Measurements from ENCODE around the gene FCHSD2.
"Not testable (repeated sequence)": the region's sequence is repeated elsewhere in the genome, so short reads cannot be mapped to it uniquely, and the experiment has no call there.

Gene FCHSD2

DNA sequence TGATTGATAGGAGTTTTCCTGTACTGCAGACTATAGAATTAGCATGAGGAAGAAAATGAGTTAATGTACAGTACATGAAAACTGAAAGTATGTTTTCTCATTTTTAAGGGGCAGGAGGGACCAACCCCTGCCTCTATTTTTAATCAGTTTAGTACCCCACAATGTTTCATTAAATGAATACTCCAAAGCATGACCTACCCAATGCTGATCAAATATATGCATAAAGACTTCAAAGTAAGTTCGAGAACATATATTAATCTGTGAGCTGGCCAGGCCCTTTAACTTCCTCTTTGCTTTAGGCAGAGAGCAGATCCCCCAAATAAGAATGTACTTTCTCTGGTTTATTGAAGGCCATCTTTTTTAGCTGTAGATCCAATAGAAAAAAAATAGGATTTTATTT, 161.0 kb downstream of the FCHSD2 start:
- H3K4me3 ChIP-seq (ENCODE audit: low read depth, low read length): no peak overlapping the region
- H3K36me3 ChIP-seq: peaks cover 3% of the 10 kb centered on the region; the same call in 1 of the 2 replicates
- H3K4me1 ChIP-seq: no peaks in the 10 kb centered on the region
- H3K27me3 ChIP-seq: no peaks in the 10 kb centered on the region
- DNase-seq: no peak
- no peak for TF ChIP-seq CTCF (IDR thresholded peaks at IDR 0.05; ENCODE audit: low read depth, low read length)
- H3K9me3 ChIP-seq: no peaks in the 10 kb centered on the region

DNA sequence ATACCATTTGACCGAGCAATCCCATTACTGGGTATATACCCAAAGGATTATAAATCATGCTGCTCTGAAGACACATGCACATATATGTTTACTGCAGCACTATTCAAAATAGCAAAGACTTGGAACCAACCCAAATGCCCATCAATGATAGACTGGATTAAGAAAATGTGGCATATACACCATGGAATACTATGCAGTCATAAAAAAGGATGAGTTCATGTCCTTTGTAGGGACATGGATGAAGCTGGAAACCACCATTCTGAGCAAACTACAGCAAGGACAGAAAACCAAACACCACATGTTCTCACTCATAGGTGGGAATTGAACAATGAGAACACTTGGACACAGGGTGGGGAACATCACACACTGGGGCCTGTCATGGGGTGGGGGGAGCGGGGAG, 164.3 kb downstream of the FCHSD2 start:
- not testable (repeated sequence) for H3K36me3 ChIP-seq, H3K9me3 ChIP-seq

DNA sequence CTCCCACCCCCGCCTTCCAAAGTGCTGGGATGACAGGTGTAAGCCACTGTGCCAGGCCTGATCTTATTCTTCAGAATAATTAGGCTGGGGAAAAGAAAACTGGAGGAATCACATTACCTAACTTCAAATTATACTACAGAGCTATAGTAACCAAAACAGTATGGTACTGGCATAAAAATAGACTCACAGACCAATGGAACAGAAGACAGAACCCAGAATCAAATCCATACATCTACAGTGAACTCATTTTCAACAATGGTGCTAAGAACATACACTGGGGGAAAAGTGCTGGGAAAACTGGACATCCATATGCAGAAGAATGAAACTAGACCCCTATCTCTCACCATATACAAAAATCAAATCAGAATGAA, 165.6 kb downstream of the FCHSD2 start:
- not testable (repeated sequence) for H3K9me3 ChIP-seq; DNase-seq; H3K27me3 ChIP-seq; H3K36me3 ChIP-seq; H3K4me3 ChIP-seq (ENCODE audit: low read depth, low read length); H3K4me1 ChIP-seq

More for the DNA sequence above, 164.3 kb downstream of the FCHSD2 start:
- H3K4me1 ChIP-seq; H3K4me3 ChIP-seq (ENCODE audit: low read depth, low read length); DNase-seq; H3K27me3 ChIP-seq: not testable (repeated sequence)

- peaks cover 3% of the 10 kb centered on the region; the same call in 1 of the 2 replicates for H3K36me3 ChIP-seq
- H3K4me3 ChIP-seq (ENCODE audit: low read depth, low read length): no peak overlapping the region
- no peak for TF ChIP-seq CTCF (IDR thresholded peaks at IDR 0.05; ENCODE audit: low read depth, low read length)
- H3K4me1 ChIP-seq: no peaks in the 10 kb centered on the region
- DNase-seq: no peak
- H3K9me3 ChIP-seq: no peaks in the 10 kb centered on the region; the same call in 1 of the 2 replicates
- no peaks in the 10 kb centered on the region for H3K27me3 ChIP-seq
Observed at GRCh38 chr11:72975778-72976521, 166.2 kb downstream of the FCHSD2 start.

DNA sequence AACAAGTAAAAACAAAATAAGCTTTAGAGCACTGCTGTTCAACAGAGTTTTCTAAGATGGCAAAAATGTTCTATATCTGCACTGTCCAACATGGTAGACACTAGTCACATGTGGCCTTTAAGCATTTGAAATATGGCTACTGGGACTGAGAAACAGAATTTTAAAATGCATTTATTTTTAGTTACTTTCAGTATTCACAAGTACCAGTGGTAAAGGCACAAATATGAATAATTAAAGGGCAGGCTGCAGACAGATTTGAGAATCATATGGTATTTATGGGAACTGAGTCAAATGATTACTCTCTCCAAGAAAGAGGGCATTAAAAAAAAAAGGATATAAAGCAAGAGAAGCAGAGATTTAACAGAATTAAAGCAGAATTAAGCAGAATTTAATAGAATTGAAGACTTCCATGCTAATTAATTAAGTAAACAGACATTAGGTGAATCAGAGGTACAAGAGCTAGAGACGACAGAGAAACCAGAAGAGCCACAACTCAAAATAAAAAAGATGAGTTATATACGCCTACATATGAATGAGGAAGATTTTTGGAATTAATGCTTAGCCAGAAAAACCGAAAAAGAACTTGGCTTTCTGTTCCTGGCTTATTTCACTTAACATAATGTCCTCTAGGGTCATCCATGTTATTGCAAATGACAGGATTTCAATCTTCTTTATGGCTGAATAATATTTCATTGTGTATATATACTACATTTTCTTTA, 167.5 kb downstream of the FCHSD2 start:
- H3K36me3 ChIP-seq: peaks cover 3% of the 10 kb centered on the region; the same call in 1 of the 2 replicates
- H3K4me1 ChIP-seq: no peaks in the 10 kb centered on the region
- no peak for DNase-seq
- no peak overlapping the region for H3K4me3 ChIP-seq (ENCODE audit: low read depth, low read length)
- no peak for TF ChIP-seq CTCF (IDR thresholded peaks at IDR 0.05; ENCODE audit: low read depth, low read length)
- H3K9me3 ChIP-seq: no peaks in the 10 kb centered on the region; the same call in 1 of the 2 replicates
- no peaks in the 10 kb centered on the region for H3K27me3 ChIP-seq

GRCh38 chr11:72972496-72973128, 169.5 kb downstream of the FCHSD2 start:
- Histone ChIP-seq H3K9me3 (no peaks in the 10 kb centered on the region; the same call in 1 of the 2 replicates), H3K4me1 (no peaks in the 10 kb centered on the region), H3K4me3 (ENCODE audit: low read depth, low read length) (no peak overlapping the region), H3K27me3 (no peaks in the 10 kb centered on the region), H3K36me3 (no peaks in the 10 kb centered on the region; the same call in 1 of the 2 replicates)
- DNase-seq: no peak
- TF ChIP-seq CTCF (IDR thresholded peaks at IDR 0.05; ENCODE audit: low read depth, low read length): no peak
